HL-60/S4 treated with retinoic acid at 250 ng/mL for 4 days and 3 days (cell line): Measurements from ENCODE around the gene ADM.

ENCODE experiments used
- in situ Hi-C: fragments of 300-500 bp; cut with MboI; formaldehyde crosslinking; loops from 2 replicates; pipeline ENCODE4 v1.7.0; 2022; ENCODE audit warnings: low sequenced_read_pairs

Gene ADM

GRCh38 chr11:10309163-10310093 is 4.6 kb downstream of the ADM start:
- in situ Hi-C loops: no loop called here

GRCh38 chr11:10310301-10310841 is 5.5 kb downstream of the ADM start:
- in situ Hi-C loops: no loop called here

DNA sequence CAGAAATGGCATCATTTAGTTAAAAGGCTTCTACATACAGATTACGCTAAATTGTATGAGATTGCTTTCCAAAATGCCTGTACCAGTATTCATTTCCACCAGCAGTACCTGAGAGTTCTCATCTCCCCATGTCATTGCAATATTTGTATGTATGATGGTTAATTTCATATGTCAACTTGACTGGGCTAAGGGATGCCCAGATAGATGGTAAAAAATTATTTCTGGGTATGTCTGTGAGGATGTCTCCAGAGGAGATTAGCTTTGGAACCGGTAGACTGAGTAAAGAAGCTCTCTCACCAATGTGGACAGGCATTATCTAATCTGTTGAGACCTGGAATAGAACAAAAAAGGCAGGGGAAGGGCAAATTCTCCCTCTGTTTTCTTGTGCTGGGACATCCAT is 6.9 kb downstream of the ADM start:
- in situ Hi-C loops: no loop called here

DNA sequence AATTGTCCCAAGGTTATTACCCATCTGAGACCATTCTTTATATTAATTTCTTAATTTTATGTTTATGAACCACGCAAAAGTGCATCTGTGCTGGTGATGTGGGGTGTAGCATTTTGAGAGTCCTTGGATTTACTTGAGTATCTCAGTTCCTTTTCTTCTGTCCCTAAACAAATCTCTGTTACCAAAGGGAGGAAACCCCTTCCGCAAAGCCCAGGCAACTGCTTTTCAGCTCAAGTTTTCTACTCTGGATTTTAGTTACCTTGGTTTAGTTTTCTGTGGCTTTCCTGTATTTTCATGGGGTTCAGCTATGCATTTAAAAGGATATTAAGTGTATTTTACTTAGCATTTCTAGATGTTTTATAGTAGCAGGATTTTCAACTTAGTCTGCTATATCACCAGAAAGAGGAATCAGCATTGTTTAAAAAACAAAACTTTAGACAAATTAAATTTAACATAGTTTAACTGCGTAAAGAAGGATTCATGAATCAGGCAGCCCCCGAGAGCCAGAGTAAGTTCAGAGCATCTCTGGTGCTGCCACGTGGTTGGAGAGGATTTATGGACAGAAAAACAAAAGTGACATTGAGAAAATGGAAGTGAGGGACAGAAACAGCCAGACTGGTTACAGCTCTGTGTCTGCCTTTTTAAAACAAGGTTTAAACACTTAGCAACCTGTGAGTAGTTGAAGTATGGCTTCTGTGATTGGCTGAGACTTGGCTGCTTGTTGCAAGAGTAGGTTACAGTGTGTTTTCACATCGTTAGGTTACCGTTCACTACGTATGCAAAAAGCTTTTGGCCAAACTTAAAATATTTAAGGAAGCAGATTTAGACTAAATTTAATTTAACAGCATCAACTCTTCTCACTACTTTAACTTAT is 9.6 kb downstream of the ADM start:
- in situ Hi-C loops: no loop called here

GRCh38 chr11:10315083-10315482 is 10.2 kb downstream of the ADM start:
- in situ Hi-C loops: no loop called here

GRCh38 chr11:10317151-10317755 is 12.4 kb downstream of the ADM start:
- in situ Hi-C loops: no loop called here

DNA sequence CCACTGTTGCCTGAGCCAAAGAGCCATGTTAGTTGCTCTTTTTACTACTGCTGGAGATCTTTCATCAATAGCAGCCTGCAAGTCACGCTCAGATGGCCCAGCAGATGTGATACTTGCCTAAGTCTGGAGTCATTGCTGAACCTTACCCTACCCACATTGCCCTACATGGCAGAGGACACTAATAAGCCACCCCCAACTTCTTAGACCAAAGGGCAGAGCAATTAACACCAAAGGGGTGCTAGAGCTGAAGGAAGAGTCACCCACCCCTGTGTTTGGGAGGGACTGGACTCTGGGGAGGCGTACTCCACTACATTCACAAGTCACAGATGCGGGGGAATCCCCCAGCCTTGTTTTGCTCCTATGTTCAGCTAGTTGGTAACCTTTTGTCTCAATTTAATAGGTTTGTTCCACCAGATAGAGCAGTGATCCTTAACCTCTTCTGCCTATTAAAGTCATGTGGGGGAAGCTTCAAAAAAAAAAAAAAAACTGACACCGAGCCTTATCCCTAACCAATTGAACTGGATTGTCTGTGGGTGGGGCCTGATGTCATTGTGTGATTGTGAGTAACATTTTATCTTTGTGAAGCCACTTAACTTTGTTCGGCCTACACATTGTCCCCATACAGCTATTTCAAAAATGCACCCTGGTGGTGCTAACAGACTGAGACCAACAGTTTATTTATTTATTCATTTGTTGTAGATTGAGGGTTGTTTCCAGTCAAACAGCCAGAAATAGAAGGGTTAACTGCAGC is 13.1 kb downstream of the ADM start:
- in situ Hi-C loops: no loop called here

DNA sequence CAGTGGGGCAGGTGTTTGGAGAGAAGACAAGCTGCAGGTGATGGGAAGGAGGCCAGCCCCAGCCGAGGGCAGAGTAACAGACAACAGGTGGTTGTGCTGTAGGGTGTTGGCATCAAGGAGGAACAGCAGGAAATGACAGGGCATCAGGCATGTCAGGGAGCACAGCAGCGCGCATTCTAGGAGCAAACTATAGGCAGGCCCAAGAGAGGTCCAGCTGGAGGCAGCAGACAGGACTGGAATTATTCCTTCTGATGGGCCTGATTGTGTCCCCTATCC is 13.6 kb downstream of the ADM start:
- in situ Hi-C loops: no loop called here

DNA sequence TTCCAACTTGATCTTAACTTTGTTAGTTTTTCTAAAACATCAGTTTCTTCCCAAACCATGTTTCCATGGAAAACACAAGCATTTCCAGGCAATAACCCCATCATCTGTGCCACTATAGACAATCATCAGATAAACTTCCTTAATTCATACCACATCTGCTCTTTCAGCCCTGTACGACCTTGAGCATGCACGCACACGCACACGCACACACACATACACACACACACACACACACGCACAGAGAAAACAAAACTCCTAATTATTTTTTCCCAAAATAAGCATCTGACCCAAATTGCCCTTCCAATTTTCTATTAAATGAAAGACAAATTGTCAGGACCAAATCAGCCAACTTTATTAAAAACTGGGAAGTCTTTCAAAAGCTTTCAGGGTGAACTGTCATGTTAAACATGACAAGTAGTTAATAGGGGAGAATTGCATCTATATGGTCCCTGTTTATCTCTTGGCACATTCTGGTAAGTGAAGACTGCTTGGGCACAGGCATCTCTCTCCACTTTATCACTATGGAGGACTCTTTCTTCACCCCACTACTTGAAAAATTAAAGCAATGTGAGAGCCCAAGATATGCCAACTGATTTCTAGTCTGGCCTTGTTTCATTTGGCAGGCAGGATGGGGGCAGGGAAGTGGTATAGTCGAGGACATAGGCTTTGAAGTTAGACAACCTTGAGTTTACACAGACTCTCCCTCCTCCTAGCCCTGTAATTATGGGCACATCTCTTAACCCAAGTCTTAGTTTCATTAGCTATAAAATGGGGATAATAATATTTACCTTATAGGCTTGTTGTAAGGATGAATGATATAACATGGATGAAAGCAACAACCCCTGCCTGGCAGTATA is 15.1 kb downstream of the ADM start:
- in situ Hi-C loops: no loop called here

- in situ Hi-C loops: no loop called here
These were observed 16.0 kb downstream of the ADM start for GRCh38 chr11:10320736-10321465.

DNA sequence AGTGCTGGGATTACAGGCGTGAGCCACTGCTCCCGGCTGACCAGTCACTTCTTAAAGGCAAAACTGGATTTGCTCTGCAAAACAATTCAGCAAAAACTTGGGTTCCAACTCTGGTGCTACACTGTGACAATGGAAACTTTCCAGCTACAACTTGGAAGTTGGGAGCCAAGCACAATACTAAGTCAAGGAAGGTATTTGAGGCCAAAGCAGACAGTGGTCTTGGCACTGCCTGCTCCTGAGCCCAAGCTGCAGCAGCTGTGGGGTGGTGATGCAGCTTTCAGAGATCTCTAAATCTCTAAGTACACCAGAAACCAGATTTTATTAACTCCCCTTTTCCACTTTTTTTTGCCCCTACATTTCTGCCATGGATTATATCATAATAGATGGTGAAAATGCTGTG is 17.5 kb downstream of the ADM start:
- in situ Hi-C loops: no loop called here

DNA sequence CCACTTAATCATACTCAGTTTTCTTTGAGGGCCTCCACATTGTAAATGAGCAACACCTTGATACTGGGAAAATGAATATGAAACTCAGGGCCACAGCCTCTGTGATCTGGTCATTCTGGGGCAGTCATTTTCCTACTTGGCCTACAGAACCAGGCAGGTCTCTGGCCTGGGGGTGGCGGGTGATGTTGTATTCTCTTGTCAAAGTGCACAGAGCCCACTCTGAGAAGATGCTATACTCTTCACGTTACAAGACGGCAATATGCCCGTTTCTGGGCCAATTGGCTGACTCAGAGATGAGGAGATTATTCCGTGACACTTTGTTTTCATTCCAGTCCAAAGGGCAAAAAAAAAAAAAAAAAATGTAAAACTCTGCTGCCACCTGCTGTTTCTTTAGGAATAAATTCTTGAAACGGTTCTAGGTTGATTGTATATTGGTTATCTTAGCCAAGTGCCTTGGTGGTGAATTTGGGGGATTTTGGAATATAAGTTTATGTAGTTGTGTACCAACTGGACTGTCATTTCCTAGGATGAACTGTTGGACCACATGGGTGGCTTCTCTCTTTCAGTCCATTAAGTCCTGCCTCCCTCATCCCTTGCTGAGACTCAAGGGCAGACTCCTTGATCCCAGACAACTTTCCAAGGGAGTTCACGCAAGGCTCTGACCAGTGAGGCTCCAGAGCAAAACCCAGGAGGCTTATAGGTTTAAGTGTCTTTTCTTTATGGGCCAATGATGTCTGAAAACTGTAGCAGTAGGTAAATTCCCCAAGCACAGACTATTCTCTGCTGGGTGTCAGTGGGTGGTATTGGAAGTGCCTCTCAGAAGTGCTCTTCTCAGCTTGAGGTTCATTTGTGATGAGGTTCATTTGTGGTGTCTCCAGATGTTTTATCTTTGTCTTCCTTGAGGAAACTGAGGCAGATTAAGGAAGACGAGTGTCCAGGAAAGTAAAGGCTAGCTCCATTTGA is 18.2 kb downstream of the ADM start:
- in situ Hi-C loops: no loop called here

DNA sequence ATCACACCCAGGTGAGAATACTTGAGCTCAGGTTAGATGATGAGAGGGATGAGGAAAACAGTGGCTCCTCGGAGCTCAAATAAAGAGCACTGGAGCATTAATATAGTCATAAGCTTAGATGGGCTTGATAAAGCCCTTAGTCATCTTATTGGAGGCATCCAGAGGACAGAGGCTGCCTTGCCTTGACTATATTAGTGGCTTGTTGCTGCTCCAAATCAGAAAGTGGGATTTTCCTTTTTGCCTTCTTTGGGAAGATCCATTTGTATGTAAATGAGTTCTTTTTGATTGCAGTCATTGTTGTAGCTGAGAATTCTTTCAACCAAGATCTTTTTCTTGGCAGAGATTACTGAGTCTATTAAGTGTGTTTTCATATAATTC is 18.9 kb downstream of the ADM start:
- in situ Hi-C loops: no loop called here

- in situ Hi-C loops: no loop called here
These were observed 19.6 kb downstream of the ADM start for GRCh38 chr11:10324474-10324873.

- in situ Hi-C loops: no loop called here
These were observed 20.6 kb downstream of the ADM start for GRCh38 chr11:10325277-10326011.

- in situ Hi-C loops: no loop called here
These were observed 21.4 kb downstream of the ADM start for GRCh38 chr11:10326012-10326964.
